K562 (cell line): ENCODE data around the gene PRSS21. TPM values are rescaled to one million over a fixed set of nuclear protein-coding genes. Genes with fewer than 3 reads are reported as not detected.

ENCODE experiments used
- FOXK1 ChIP-seq: sonication (generic); formaldehyde crosslinking; IDR thresholded peaks from 2 replicates; pipeline ENCODE4 v1.8.0; 2022; ENCODE audit warnings: missing genetic modification reagents, mild to moderate bottlenecking, borderline replicate concordance
- SMAD2 ChIP-seq: fragments of 150-350 bp; IDR thresholded peaks from 2 replicates; pipeline ENCODE4 v1.6.1; 2014; ENCODE audit warnings: low read depth, mild to moderate bottlenecking, low read length
- ZNF778 ChIP-seq: fragments of 450-650 bp; formaldehyde crosslinking; IDR thresholded peaks from 2 replicates; pipeline ENCODE4 v1.4.0; 2020; ENCODE audit warnings: mild to moderate bottlenecking, moderate library complexity
- polyA plus RNA-seq, 8 experiments: library from polyadenylated mRNA; depleted of rRNA in 4 of 8; stranded (reverse) in 5 of 8; unstranded in 3 of 8; fragments of >200 nt; fragmentation: Nextera tagmentation in 2 of 8; fragmentation: Illumina TruSeq in 1 of 8; extraction: Ambion mirVana in 2 of 8; extraction: Trizol in 1 of 8; gene quantifications; 2 replicates each; pipeline versions ENCODE4 v1.2.1 to v1.2.3, GENCODE V29; 2011 to 2014; ENCODE audit warnings: inconsistent platforms in 1 of 8, missing spikeins in 1 of 8
- total RNA-seq, 7 experiments: library from RNA; depleted of rRNA in 6 of 7; stranded (reverse); fragments of >200 nt in 6 of 7; fragmentation: Illumina TruSeq in 2 of 7; extraction: Trizol in 2 of 7; gene quantifications; 2 replicates each; pipeline versions ENCODE4 v1.2.1 to v1.2.3, GENCODE V29; 2011 to 2021; ENCODE audit warnings: low replicate concordance in 1 of 7
- TF ChIP-seq, protein P1 (sequence below): fragments of 250-450 bp; sonication (Bioruptor Pico); IDR thresholded peaks from 2 replicates; pipeline ENCODE4 v1.4.0; 2020
- TF ChIP-seq, protein P2 (sequence below): sonication (generic); formaldehyde crosslinking; IDR thresholded peaks from 2 replicates; pipeline ENCODE4 v1.8.0; 2022; ENCODE audit warnings: missing genetic modification reagents, mild to moderate bottlenecking, borderline replicate concordance

Gene PRSS21
- total and polyA plus RNA-seq, 9 of the 15 experiments (the other 6 are each of a cell fraction or from before 2014, with no cell fraction given), result 12.1 to 121 (median 61.3) TPM

DNA sequence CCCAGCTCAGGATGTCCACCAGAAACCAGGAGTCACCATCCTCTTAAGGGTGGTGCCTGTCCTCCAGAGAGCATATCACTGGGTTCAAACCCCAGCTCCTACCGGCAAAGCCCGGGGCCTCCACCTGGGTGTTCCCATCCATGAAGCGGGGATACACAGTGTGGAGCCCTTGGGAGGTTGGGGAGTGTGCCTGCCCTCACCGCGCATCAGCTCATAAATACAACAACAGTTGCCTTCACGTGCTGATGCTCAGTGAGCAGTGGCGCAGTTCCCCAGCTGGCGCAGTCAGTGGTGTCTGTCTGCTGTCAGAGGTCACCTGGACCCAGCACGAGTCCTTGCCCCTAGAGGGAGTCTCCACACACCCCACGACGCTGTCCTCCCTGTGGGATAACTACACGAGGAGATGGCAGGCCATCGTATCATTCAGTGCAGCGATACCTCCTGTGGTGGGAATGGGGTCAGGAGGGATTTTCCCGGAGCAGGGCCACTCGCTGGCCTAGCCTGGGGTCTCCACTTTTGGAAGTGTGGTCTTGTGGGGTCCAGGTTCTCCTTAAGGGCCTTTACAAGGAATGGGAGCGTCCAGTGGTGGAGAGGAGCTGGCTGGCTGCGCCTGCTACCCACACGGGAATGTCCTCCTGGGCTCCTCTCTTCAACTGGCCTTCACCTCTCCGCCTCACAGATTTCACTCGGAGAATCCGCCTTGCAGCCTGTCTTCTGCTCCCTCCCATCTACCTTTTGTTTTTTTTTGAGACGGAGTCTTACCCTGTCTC lies 37.7 kb upstream of the PRSS21 start (continued):
- TF ChIP-seq, protein P1, sequence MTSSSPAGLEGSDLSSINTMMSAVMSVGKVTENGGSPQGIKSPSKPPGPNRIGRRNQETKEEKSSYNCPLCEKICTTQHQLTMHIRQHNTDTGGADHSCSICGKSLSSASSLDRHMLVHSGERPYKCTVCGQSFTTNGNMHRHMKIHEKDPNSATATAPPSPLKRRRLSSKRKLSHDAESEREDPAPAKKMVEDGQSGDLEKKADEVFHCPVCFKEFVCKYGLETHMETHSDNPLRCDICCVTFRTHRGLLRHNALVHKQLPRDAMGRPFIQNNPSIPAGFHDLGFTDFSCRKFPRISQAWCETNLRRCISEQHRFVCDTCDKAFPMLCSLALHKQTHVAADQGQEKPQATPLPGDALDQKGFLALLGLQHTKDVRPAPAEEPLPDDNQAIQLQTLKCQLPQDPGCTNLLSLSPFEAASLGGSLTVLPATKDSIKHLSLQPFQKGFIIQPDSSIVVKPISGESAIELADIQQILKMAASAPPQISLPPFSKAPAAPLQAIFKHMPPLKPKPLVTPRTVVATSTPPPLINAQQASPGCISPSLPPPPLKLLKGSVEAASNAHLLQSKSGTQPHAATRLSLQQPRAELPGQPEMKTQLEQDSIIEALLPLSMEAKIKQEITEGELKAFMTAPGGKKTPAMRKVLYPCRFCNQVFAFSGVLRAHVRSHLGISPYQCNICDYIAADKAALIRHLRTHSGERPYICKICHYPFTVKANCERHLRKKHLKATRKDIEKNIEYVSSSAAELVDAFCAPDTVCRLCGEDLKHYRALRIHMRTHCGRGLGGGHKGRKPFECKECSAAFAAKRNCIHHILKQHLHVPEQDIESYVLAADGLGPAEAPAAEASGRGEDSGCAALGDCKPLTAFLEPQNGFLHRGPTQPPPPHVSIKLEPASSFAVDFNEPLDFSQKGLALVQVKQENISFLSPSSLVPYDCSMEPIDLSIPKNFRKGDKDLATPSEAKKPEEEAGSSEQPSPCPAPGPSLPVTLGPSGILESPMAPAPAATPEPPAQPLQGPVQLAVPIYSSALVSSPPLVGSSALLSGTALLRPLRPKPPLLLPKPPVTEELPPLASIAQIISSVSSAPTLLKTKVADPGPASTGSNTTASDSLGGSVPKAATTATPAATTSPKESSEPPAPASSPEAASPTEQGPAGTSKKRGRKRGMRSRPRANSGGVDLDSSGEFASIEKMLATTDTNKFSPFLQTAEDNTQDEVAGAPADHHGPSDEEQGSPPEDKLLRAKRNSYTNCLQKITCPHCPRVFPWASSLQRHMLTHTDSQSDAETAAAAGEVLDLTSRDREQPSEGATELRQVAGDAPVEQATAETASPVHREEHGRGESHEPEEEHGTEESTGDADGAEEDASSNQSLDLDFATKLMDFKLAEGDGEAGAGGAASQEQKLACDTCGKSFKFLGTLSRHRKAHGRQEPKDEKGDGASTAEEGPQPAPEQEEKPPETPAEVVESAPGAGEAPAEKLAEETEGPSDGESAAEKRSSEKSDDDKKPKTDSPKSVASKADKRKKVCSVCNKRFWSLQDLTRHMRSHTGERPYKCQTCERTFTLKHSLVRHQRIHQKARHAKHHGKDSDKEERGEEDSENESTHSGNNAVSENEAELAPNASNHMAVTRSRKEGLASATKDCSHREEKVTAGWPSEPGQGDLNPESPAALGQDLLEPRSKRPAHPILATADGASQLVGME (CRISPR knock-in tag), result no peak
- TF ChIP-seq ZNF778 (CRISPR knock-in tag) (no peak), SMAD2 (no peak), FOXK1 (CRISPR knock-in tag) (no peak)
- TF ChIP-seq, protein P2, sequence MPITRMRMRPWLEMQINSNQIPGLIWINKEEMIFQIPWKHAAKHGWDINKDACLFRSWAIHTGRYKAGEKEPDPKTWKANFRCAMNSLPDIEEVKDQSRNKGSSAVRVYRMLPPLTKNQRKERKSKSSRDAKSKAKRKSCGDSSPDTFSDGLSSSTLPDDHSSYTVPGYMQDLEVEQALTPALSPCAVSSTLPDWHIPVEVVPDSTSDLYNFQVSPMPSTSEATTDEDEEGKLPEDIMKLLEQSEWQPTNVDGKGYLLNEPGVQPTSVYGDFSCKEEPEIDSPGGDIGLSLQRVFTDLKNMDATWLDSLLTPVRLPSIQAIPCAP (CRISPR knock-in tag), result no peak
- TF ChIP-seq, all 486 proteins: peak for 8
